Endothelial cell of umbilical vein (primary cell): ENCODE data around the gene TSFM. TPM values are rescaled to one million over a fixed set of nuclear protein-coding genes. Genes with fewer than 3 reads are reported as not detected.

ENCODE experiments used
- BruUV-seq: library from RNA; stranded (reverse); fragments of 400-500 nt; replicated peaks from 2 replicates; lab custom pipeline; 2021; lab: Mats Ljungman, UMichigan
- CTCF ChIA-PET: fragments of 300-600, 350-600 bp; sonication (Branson Sonifier 250); formaldehyde crosslinking; loops from one replicate; lab custom pipeline; 2021; ENCODE audit warnings: antibody characterized with exemption, inconsistent platforms; lab: Charles Lee
- POLR2A ChIA-PET: fragments of 300-600, 350-600 bp; sonication (Branson Sonifier 250); formaldehyde crosslinking; loops from one replicate; lab custom pipeline; 2021; ENCODE audit warnings: antibody characterized with exemption, inconsistent platforms; lab: Charles Lee
- DNase-seq: peaks from one replicate; pipeline ENCODE4 v3.0.0-alpha.2; 2011; ENCODE audit warnings: low read depth, low spot score
- FAIRE-seq: peaks from 2 replicates; lab custom pipeline; 2011; peaks lifted over from hg19 to GRCh38; lab: Jason Lieb, UNC
- H2AFZ ChIP-seq: 2 replicates; pipeline ENCODE4 v1.6.0; 2012; ENCODE audit warnings: low read depth, low read length, control low read depth, inconsistent platforms
- H3K27ac ChIP-seq: 2 replicates; pipeline ENCODE4 v1.5.1; 2011; ENCODE audit warnings: low read depth, mild to moderate bottlenecking, control low read depth, low read length, moderate library complexity; ENCODE audit not compliant: insufficient read depth
- H3K27me3 ChIP-seq, 2 experiments: 2 replicates each; pipeline versions ENCODE4 v1.6.0 to v1.6.1; 2011; ENCODE audit warnings: low read length in 2 of 2, mixed read lengths in 1 of 2; ENCODE audit not compliant: control insufficient read depth in 2 of 2, insufficient read depth in 2 of 2
- H3K36me3 ChIP-seq, 2 experiments: 2 replicates in 1 of 2; 3 replicates in 1 of 2; pipeline ENCODE4 v1.5.1; 2011; ENCODE audit warnings: low read length in 2 of 2, mild to moderate bottlenecking in 1 of 2, moderate library complexity in 1 of 2; ENCODE audit not compliant: control insufficient read depth in 2 of 2, insufficient read depth in 2 of 2; ENCODE audit errors: extremely low read depth in 1 of 2
- H3K4me1 ChIP-seq: 3 replicates; pipeline ENCODE4 v1.5.1; 2011; ENCODE audit warnings: mild to moderate bottlenecking, low read length; ENCODE audit not compliant: control insufficient read depth, insufficient read depth; ENCODE audit errors: extremely low read depth
- H3K4me2 ChIP-seq: 2 replicates; pipeline ENCODE4 v1.6.1; 2011; ENCODE audit warnings: low read length, control low read depth, mixed read lengths; ENCODE audit not compliant: insufficient read depth
- H3K4me3 ChIP-seq, 3 experiments: fragments of 200-600 bp in 1 of 3; sonication (generic), shearing (Covaris generic) in 1 of 3; replicated peaks in 1 of 3; 2 replicates each; pipeline ENCODE4 v1.5.1; 2011 to 2016; ENCODE audit warnings: control low read depth in 3 of 3, low read length in 3 of 3, mild to moderate bottlenecking in 2 of 3, inconsistent platforms in 1 of 3, low read depth in 1 of 3, moderate library complexity in 1 of 3; ENCODE audit not compliant: insufficient read depth in 1 of 3
- H3K79me2 ChIP-seq: 2 replicates; pipeline ENCODE4 v1.6.0; 2012; ENCODE audit warnings: low read length, inconsistent platforms; ENCODE audit not compliant: control insufficient read depth, insufficient read depth
- H3K9ac ChIP-seq: replicated peaks from 2 replicates; pipeline ENCODE3; 2011; ENCODE audit warnings: low read length, control low read depth; ENCODE audit not compliant: insufficient read depth; ENCODE audit errors: extremely low read depth
- H3K9me1 ChIP-seq: replicated peaks from 3 replicates; pipeline ENCODE4 v1.6.0; 2011; ENCODE audit warnings: mild to moderate bottlenecking, low read length; ENCODE audit not compliant: control insufficient read depth, insufficient read depth; ENCODE audit errors: extremely low read depth
- H3K9me3 ChIP-seq: replicated peaks from 2 replicates; pipeline ENCODE4 v1.5.1; 2012; ENCODE audit warnings: low read length, inconsistent platforms; ENCODE audit not compliant: control insufficient read depth, insufficient read depth
- H4K20me1 ChIP-seq: replicated peaks from 2 replicates; pipeline ENCODE3; 2011; ENCODE audit warnings: mild to moderate bottlenecking, low read length; ENCODE audit not compliant: control insufficient read depth, insufficient read depth; ENCODE audit errors: extremely low read depth
- CTCF ChIP-seq, 2 donors: IDR thresholded peaks; 1 replicate in 1 of 2; 2 replicates in 1 of 2; pipeline ENCODE4 v1.5.1; 2011; ENCODE audit warnings: low read length in 2 of 2, mild to moderate bottlenecking in 2 of 2, moderate library complexity in 2 of 2, control low read depth in 1 of 2, inconsistent platforms in 1 of 2, low read depth in 1 of 2; ENCODE audit not compliant: insufficient read depth in 1 of 2; ENCODE audit errors: extremely low read depth in 1 of 2
- EZH2 ChIP-seq: IDR thresholded peaks from 2 replicates; pipeline ENCODE4 v1.6.1; 2012; ENCODE audit warnings: borderline replicate concordance, low read depth, mild to moderate bottlenecking, moderate library complexity, low read length, inconsistent platforms; ENCODE audit not compliant: severe bottlenecking
- FOS ChIP-seq: IDR thresholded peaks from 2 replicates; pipeline ENCODE4 v1.6.1; 2011; ENCODE audit warnings: mild to moderate bottlenecking, low read length, moderate library complexity, borderline replicate concordance; ENCODE audit not compliant: insufficient read depth
- GATA2 ChIP-seq: IDR thresholded peaks from 2 replicates; pipeline ENCODE4 v1.7.0; 2011; ENCODE audit warnings: low read depth, mild to moderate bottlenecking, moderate library complexity, mixed read lengths, low read length; ENCODE audit not compliant: insufficient read length, insufficient read depth
- JUN ChIP-seq: IDR thresholded peaks from 2 replicates; pipeline ENCODE4 v1.6.1; 2011; ENCODE audit warnings: borderline replicate concordance, low read depth; ENCODE audit not compliant: insufficient read length, insufficient read depth
- MYC ChIP-seq: IDR thresholded peaks from one replicate; pipeline ENCODE4 v1.6.1; 2011; ENCODE audit warnings: mild to moderate bottlenecking, low read depth, low read length
- POLR2A ChIP-seq: IDR thresholded peaks from 2 replicates; pipeline ENCODE4 v1.6.1; 2012; ENCODE audit warnings: low read depth, mild to moderate bottlenecking, control low read depth, low read length
- POLR2AphosphoS5 ChIP-seq: IDR thresholded peaks from 2 replicates; pipeline ENCODE4 v1.6.1; 2012; ENCODE audit warnings: low read depth, mild to moderate bottlenecking, control low read depth, low read length, moderate library complexity; ENCODE audit not compliant: insufficient read depth
- dilution Hi-C: fragments of 300-500 bp; cut with MboI; formaldehyde crosslinking; loops from one replicate; pipeline ENCODE4 v1.15.0; 2019; ENCODE audit warnings: low sequenced_read_pairs; ENCODE audit not compliant: extremely low pct_ligation_motif_present
- intact Hi-C: fragments of 100-400 bp; cut with micrococcal nuclease; formaldehyde crosslinking; loops from one replicate; pipeline ENCODE4 v1.10.0; 2022
- polyA plus RNA-seq, 4 experiments: library from polyadenylated mRNA; depleted of rRNA in 3 of 4; stranded (reverse) in 3 of 4; unstranded in 1 of 4; fragments of >200 nt; gene quantifications; 2 replicates each; pipeline versions ENCODE4 v1.2.1 to v1.2.3, GENCODE V29; 2011 to 2012; ENCODE audit warnings: missing spikeins in 1 of 4
- total RNA-seq: library from RNA; stranded (reverse); gene quantifications from 2 replicates; pipeline ENCODE4 v1.2.3, GENCODE V29; 2021
- TF ChIP-seq, protein P1 (sequence below): IDR thresholded peaks from 2 replicates; pipeline ENCODE4 v1.6.1; 2011; ENCODE audit not compliant: insufficient read depth, insufficient read length

Gene TSFM
- total and polyA plus RNA-seq, 2 donors (not counting 3 experiments of a cell fraction or from before 2014, with no cell fraction given), result 16.5 to 41.8 TPM

GRCh38 chr12:57832966-57833365, 50.4 kb downstream of the TSFM start:
- Histone ChIP-seq H3K27me3 (no peaks in the 10 kb centered on the region), H3K4me2 (no peak overlapping the region), H3K36me3 (peaks cover 6% of the 10 kb centered on the region in 2 experiments), H4K20me1 (peaks cover 10% of the 10 kb centered on the region), H3K9me3 (no peaks in the 10 kb centered on the region), H3K9me1 (no peaks in the 10 kb centered on the region), H3K79me2 (peaks cover 78% of the 10 kb centered on the region), H3K27ac (no peak overlapping the region), H2AFZ (no peak overlapping the region), H3K4me3 (no peak overlapping the region), H3K4me1 (peaks cover 36% of the 10 kb centered on the region), H3K9ac (no peak overlapping the region)
- BruUV-seq, result no TSS peak
- TF ChIP-seq GATA2, result no peak
- TF ChIP-seq FOS, result no peak
- no peak for TF ChIP-seq EZH2
- no peak for TF ChIP-seq MYC
- no peak for TF ChIP-seq CTCF (IDR thresholded peaks at IDR 0.05; ENCODE audit: extremely low read depth in 1 of 2, insufficient read depth in 1 of 2, low read depth in 1 of 2, low read length in 2 of 2)
- no peak for TF ChIP-seq POLR2AphosphoS5
- TF ChIP-seq, protein P1, sequence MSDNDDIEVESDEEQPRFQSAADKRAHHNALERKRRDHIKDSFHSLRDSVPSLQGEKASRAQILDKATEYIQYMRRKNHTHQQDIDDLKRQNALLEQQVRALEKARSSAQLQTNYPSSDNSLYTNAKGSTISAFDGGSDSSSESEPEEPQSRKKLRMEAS, result no peak
- TF ChIP-seq POLR2A, result no peak
- TF ChIP-seq JUN, result no peak
- FAIRE-seq (no peak), DNase-seq (no peak)
- dilution Hi-C loops (no loop called here), intact Hi-C loops (no loop called here)
- ChIA-PET CTCF (interaction anchor here (1.3 to 10.9 kb wide), 8 partner anchors 10 to 72 kb away, joined by 6 to 139 read pairs (median 13); partner anchors contain the start of gene CTDSP2), POLR2A (interaction anchor here (0.7 to 1.8 kb wide), 3 partner anchors 11 to 64 kb away, joined by 5 to 10 read pairs (median 6); partner anchors contain the start of gene CTDSP2)
